Activated CD4-positive, alpha-beta T cell treated with anti-CD3 and anti-CD28 coated beads for 24 hours (primary cell): Measurements from ENCODE around the gene ZNHIT1.
"Not testable (repeated sequence)": the region's sequence is repeated elsewhere in the genome, so short reads cannot be mapped to it uniquely, and the experiment has no call there.

Experiments used
- DNase-seq, 2 donors: peaks; one replicate each; pipeline ENCODE4 v3.0.0-alpha.2; 2020; ENCODE audit warnings: low read depth in 2 of 2

The ZNHIT1 gene

DNA sequence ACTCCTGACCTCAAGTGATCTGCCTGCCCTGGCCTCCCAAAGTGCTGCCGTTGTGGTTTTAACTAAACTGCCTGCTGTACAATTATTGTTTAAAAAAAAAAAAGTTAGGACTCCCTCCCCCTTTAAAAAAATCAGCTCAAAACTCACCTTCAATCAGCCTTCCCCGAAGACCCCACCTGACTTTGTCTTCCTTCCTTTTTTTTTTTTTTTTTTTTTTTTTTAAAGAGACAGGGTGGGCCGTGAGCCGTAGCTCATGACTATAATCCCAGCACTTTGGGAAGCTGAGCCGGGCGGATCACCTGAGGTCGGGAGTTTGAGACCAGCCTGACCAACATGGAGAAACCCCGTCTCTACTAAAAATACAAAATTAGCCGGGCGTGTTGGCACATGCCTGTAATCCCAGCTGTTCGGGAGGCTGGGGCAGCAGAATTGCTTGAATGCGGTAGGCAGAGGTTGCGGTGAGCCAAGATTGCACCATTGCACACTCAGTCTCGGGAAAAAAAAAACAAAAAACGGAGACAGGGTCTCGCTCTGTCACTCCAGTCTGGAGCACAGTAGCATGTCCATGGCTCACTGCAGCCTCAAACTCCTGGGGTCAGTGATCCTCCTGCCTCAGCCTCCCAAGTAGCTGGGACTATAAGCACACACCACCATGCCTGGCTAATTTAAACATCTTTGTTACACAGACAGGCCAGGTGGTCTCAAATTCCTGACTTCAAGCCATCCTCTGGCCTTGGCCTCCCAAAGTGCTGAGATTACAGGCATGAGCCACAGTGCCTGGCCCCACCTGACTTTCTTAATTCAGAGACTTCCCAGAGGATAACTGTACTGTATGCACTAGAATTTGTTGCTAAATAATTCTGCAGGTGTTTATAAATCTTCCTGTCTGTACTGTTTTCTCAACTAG, 23.7 kb downstream of the ZNHIT1 start:
- no peak for DNase-seq

DNA sequence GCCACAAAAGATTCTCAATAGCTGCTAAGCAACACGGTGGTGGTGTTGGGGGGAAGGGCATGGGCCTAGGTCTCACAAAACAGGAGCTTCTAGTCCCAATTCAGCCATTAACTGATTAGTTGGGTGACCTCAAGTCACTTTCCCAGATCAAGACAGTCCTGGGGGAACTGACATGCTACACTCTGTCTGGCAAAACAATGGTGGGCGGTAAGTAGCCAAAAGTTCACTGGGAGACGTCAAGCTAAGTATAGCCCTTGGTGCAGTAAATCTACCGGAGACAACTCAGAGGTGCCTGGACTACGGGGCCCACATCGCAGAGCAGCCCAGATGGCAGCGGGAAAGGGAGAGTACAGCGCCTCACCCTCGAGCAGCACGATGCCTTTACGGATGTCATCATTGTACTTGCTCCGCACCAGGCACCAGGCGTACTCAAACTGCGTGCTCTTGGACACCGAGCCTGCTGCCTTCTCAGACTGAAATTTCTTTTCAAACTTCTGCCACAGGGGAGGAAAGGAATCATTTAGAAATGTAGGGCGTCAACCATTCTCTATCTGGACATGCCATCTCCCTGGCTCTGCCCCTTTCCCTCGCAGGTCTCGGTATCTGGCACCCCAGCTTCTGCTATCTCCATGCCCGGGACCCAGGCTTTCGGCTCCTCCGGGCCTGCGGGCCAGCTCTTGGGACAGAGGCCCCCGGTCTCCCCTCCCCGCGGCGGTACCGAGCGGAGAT, 25.8 kb downstream of the ZNHIT1 start:
- no peak for DNase-seq

DNA sequence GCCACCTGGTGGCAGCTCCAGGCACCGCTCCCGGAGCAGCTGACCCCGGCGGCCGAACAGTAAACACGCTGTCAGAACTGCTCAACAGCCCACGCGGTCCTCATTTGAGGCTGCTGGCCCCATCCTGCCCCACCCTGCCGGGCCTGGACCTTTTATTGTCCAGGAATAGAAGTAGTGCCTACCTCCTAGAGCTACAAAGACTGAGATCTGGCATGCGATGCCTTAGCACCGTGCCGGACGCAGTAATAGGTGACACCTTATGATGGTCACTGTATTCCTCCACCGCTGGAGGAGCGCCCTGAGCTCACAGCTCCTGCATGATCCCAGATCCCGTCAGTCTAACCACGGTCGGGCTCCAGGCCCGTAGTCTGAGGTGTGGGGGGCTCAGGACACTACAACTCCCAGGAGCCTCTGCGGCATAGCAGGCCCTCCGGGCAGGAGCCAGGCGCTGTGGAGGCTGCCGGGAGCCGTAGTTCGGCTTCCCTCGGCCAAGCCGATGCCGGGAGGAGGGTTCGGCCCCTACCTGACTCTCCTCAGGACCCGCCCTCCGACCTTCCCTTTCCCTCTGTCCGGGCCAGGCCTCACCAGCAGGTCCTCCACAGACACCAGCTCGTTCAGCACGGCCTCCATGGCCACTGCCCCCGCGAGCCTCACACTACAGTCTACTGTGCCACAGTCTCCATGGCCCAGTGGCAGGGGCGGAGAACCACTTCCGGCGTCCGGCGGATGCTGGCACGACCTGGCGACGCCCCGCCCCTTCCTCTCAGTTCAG, 26.6 kb downstream of the ZNHIT1 start, which contains the start of gene FIS1:
TSS of gene FIS1 (minus strand) at position 707 of the 772 bp plus-strand sequence. CDS start at position 630, 77 bp downstream.
- peak; percentile 89 to 90 for DNase-seq

DNA sequence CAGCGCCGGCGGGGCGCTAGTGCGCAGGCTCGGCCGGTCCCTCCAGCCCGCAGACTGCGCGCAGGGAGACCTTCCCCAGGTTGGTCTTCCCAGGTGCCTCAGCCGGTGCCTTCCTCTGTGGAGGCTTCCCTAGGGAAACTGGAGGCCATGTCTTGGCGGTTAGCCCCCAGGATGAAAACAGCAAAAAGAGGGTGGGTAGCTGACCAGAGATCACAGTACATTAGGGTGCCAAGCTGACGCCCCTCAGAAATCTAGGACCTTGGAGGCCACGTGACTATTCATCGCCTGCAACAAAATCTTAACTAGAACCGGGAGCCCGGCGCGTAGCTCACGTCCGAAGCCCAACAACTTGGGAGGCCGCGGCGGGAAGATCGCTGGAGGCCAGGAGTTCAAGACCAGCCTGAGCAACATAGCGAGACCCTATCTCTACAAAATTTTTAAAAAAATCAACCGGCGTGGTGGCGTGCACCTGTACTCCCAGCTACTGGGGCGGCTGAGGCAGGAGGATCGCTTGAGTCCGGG, 27.2 kb downstream of the ZNHIT1 start:
- DNase-seq: no peak

DNA sequence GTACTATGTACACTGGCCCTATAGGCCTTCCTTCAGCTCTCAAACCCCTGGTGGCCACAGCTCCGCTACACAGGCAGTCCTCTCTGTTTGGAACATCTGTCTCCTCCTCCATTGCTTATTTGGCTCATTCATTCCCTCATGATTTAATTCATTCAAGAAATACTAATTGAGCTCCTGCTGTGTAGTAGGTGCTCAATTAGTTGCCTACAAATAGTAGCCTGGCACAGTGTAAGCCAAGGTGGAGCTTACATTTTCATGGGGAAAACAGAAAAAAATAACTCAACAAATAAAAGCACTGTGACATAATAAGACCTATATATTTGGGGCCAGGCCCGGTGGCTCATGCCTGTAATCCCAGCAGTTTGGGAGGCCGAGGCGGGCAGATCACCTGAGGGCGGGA, 30.3 kb downstream of the ZNHIT1 start:
- DNase-seq: no peak

DNA sequence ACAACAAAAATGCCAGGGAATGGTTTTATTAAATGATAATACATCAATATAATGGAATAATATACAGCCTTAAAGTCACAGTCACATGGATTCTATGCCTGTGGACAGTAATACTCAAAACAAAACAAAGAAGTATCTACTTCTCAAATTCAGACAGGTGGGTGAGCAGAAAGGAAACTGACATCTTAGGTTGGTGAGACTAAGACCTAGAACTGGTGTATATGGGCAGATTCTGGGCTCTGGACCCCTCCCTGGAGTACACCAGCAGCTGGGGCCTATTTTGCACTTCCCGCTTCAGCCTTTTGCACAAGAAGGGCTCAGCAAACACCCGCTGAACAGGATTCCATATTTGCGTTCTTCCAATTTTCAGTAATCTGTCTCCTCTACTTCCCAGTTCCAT, 32.4 kb downstream of the ZNHIT1 start:
- DNase-seq: no peak

DNA sequence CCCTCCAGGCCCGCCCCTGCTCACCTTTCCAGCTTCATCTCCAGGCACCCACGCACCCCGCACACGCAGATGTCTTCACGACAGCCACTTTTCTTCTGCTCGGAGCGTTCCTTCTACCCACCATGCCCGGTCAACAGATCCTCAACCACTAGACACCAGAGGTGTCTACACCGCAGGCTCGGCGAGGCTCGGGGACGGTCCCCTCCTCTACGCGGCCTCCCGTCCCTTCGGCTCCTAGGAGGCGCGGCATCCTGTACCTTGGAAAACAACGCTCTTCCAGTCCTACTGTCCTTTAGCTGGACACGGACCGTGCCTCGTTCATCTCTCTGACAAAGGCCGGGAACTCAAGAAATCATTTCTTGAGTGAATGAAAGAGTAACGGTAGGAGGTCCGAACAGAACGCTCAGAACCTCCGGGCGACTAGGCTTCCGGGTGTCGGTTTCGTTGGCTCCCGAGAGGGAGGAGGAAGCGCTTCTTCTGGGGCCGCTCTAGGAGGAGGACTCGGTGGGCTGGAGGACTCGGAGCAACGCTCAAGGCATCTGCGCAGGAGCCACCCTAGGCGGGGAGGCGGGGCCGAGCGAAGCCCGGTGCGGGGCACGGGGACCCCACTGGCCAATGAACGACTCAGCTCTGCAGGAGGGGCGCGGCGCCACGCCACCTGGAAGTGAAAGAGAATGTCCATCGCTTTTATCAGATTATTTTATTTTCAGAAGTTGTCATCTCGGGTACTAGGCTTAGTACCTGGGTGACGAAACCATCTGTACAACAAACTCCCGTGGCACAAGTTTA, 34.1 kb downstream of the ZNHIT1 start:
- DNase-seq: peak; percentile 98 to 99

DNA sequence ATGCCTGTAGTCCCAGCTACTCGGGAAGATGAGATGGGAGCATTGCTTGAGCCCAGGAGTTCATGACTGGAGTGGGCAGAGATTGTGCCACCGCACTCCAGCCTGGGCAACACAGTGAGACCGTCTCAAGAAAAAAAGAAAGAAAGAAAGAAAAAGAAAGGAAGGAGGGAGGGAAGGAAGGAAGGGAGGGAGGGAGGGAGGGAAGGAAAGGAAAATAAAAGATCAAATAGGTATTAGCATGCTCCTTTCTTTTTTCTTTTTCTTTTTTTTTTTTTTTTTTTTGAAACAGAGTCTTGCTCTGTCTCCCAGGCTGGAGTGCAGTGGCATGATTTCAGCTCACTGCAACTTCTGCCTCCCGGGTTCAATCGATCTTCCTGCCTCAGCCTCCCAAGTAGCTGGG, 35.2 kb downstream of the ZNHIT1 start:
- DNase-seq: not testable (repeated sequence)

DNA sequence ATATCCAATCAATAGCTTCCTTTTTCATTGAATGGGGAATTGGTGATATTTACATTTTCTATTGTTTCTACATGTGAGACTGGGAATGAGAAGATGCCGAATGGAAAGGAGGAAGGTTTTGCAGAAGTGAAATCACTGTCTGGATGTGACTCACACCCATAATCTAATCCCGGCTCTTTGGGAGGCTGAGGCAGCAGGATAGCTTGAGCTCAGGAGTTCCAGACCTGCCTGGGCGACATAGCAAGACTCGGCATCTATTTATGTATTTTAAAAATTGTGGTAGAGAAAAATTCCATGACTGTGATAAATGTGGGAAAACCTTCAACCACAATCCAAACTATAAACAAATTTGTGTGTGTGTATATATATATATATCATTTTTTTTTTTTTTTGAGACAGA, 37.8 kb downstream of the ZNHIT1 start:
- DNase-seq: no peak

DNA sequence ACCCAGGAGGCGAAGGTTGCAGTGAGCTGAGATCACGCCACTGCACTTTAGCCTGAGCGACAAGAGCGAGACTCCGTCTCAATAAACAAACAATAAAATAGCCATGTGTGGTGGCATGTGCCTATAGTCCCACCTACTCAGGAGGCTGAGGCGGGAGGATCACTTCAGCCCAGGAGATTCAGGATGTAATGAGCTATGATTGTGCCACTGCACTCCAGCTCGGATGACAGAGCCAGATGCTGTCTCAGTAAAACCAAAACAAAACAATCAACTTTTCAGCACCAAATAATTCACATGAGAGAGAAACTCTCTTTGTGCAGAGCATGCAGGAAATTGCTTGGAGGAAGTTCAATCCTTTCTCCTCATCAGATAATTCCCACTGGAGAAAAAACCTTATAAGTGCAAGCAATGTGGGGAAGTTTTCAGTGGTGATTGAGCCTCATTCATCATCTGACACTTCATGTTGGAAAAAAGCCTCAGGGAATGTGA, 40.3 kb downstream of the ZNHIT1 start:
- DNase-seq: no peak

DNA sequence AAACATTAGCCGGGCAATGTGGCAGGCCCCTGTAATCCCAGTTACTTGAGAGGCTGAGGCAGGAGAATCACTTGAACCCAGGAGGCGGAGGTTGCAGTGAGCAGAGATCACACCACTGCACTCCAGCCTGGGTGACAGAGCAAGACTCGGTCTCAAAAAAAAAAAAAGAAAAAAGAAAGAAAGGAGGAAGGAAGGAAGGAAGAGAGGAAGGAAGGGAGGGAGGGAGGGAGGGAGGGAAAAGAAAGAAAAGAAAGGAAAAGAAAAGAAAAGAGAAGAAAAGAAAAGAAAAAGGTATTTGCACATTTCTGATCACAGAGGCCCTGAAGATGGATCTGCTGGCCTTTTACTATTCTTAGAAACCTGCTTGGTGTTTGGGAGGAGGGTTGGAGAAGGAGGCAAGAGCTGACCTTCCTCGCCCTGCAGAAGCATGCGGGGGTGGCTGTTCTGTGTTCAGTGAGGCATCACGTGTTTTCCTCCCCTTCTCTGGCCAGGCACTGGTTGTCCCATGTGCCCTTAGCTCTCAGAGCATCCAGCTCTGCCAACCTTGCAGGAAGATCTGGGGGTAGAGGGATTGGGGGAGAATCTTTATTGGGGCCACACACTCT, 46.2 kb downstream of the ZNHIT1 start:
- not testable (repeated sequence) for DNase-seq

DNA sequence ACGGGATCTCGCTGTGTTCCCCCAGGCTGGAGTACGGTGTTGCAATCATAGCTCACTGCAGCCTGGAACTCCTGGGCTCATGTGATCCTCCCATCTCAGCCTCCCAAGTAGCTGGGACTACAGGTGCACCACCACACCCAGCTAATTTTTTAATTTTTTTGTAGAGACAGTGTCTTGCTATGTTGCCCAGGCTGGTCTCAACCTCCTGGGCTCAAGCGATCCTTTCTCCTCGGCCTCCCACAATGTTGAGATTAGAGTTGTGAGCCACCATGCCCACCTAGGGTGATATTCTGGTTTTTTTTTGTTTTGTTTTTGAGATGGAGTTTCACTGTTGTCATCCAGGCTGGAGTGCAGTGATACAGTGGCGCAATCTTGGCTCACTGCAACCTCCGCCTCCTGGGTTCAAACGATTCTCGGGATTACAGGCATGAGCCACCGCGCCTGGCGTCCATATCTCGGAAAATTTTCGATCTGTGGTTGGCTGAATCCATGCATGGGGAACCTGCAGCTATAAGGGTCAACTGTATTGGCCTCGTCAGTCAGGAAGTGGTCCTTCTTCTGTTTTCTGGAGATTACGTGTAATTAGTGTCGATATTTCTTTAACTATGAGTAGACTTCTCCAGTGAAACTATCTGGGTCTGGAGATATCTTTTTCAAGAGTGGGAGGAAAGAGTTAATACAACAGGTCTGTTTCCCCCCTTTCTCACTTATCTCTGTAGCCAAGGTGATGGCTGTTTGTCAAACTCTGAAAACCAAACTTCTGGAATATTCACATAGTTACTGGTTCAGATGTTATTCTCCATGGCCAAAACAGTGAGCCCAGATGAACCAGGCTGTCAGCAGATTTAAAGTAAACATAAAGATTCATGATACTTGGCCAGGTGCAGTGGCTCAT, 47.9 kb downstream of the ZNHIT1 start:
- DNase-seq: no peak

DNA sequence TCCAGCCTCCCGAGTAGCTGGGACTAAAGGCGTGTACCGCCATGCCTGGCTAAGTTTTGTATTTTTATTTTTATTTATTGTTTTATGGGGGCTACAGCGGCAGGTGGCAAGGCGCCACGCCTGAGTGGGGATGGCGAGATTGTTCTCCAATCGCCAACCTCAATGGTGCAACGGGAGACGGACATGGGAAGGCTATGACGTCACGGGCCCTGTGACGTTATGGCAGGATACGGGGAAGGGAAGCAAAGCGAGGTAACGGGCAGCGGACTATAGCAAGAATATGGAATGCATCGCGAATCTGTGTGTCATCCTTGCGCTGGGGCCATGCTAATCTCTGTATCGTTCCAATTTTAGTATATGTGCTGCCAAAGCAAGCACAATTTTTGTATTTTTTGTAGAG, 51.7 kb downstream of the ZNHIT1 start:
- DNase-seq: no peak

DNA sequence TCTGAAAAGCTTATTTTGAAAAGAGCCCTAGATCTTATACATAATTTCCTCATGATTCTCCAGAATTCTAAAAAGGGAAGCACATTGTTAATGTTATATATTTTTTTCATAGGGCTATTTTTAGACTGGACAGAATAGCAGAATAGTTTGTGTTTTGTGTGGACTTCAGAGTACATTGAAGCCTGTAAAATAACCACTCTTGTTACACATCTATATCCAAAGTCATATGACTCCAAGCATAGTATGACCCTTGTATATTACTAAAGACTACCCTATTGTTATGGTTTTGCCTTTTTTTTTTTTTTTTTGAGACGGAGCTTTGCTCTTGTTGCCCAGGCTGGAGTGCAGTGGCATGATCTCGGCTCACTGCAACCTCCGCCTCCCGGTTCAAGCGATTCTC, 53.1 kb downstream of the ZNHIT1 start:
- DNase-seq: no peak

DNA sequence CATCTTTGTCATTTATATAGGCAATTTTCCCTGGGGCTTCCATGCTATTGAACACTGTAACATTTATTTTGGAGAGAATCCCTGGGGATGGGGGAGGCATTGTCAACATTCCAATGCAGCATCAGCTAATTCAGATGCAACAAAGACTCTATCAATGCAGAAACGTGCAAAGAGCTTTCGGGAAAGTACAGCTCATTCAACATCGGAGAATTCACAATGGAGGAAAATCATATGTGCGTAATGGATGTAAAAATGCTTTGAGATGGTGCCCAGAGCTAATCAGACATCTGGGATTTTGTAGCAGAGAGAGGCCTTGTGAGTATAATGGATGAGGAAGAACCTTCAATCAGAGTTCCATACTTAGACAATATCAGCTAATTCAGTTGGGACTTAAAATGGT, 55.2 kb downstream of the ZNHIT1 start:
- no peak for DNase-seq
